Parathyroid adenoma (tissue), 2 donors: Measurements from ENCODE around the gene ISX.

Source experiments
- H2AFZ ChIP-seq: fragments of 300-600 bp; sonication (generic); one replicate; pipeline ENCODE4 v1.7.0; 2017; ENCODE audit warnings: antibody characterized with exemption, mild to moderate bottlenecking
- H3K27ac ChIP-seq: fragments of 300-600 bp; sonication (generic); one replicate; pipeline ENCODE4 v1.7.0; 2017
- H3K27me3 ChIP-seq: fragments of 300-600 bp; sonication (generic); one replicate; pipeline ENCODE4 v1.7.0; 2017; ENCODE audit warnings: low read length; ENCODE audit not compliant: control insufficient read depth, insufficient read depth
- H3K36me3 ChIP-seq: fragments of 300-600 bp; sonication (generic); one replicate; pipeline ENCODE4 v1.7.0; 2017; ENCODE audit warnings: low read length; ENCODE audit not compliant: control insufficient read depth, insufficient read depth
- H3K4me1 ChIP-seq: fragments of 300-600 bp; sonication (generic); one replicate; pipeline ENCODE4 v1.7.0; 2017; ENCODE audit warnings: control low read depth
- H3K4me2 ChIP-seq: fragments of 300-600 bp; sonication (generic); one replicate; pipeline ENCODE4 v1.7.0; 2017; ENCODE audit warnings: low read length
- H3K4me3 ChIP-seq: fragments of 300-600 bp; sonication (generic); one replicate; pipeline ENCODE4 v1.7.0; 2017; ENCODE audit warnings: low read depth, low read length
- H3K79me2 ChIP-seq: fragments of 300-600 bp; sonication (generic); one replicate; pipeline ENCODE4 v1.7.0; 2017; ENCODE audit warnings: control low read depth
- H3K9ac ChIP-seq: fragments of 300-600 bp; sonication (generic); one replicate; pipeline ENCODE4 v1.7.0; 2017; ENCODE audit warnings: mild to moderate bottlenecking
- H3K9me3 ChIP-seq: fragments of 300-600 bp; sonication (generic); one replicate; pipeline ENCODE4 v1.7.0; 2017; ENCODE audit warnings: low read length; ENCODE audit not compliant: control insufficient read depth
- CTCF ChIP-seq: fragments of 300-600 bp; sonication (generic); IDR thresholded peaks from one replicate; pipeline ENCODE4 v1.7.0; 2017; ENCODE audit warnings: antibody characterized with exemption, mild to moderate bottlenecking
- donor health status: primary hyperparathyroidism.

ISX gene

GRCh38 chr22:35109616-35110015, 43.7 kb downstream of the ISX start:
- TF ChIP-seq CTCF = no peak
- H3K4me2 ChIP-seq = no peak overlapping the region
- no peaks in the 10 kb centered on the region for H3K79me2 ChIP-seq

GRCh38 chr22:35111244-35111643, 45.3 kb downstream of the ISX start:
- Histone ChIP-seq H3K27ac (no peak overlapping the region), H3K36me3 (no peaks in the 10 kb centered on the region), H3K27me3 (no peaks in the 10 kb centered on the region), H2AFZ (no peak overlapping the region), H3K9ac (no peak overlapping the region), H3K4me2 (no peak overlapping the region), H3K4me3 (no peak overlapping the region), H3K9me3 (no peaks in the 10 kb centered on the region), H3K79me2 (no peaks in the 10 kb centered on the region), H3K4me1 (no peaks in the 10 kb centered on the region)
- TF ChIP-seq CTCF = no peak

More at GRCh38 chr22:35109616-35110015, 43.7 kb downstream of the ISX start:
- H3K4me1 ChIP-seq = no peaks in the 10 kb centered on the region
- no peak overlapping the region for H3K4me3 ChIP-seq
- no peaks in the 10 kb centered on the region for H3K9me3 ChIP-seq
- no peak overlapping the region for H3K27ac ChIP-seq
- H3K36me3 ChIP-seq = no peaks in the 10 kb centered on the region
- no peaks in the 10 kb centered on the region for H3K27me3 ChIP-seq
- no peak overlapping the region for H2AFZ ChIP-seq
- no peak overlapping the region for H3K9ac ChIP-seq

- no peak for TF ChIP-seq CTCF
- Histone ChIP-seq H3K9me3 (no peaks in the 10 kb centered on the region), H3K9ac (no peak overlapping the region), H3K36me3 (no peaks in the 10 kb centered on the region), H3K27ac (no peak overlapping the region), H3K4me3 (no peak overlapping the region), H3K4me2 (no peak overlapping the region), H3K27me3 (no peaks in the 10 kb centered on the region), H2AFZ (no peak overlapping the region), H3K4me1 (no peaks in the 10 kb centered on the region), H3K79me2 (no peaks in the 10 kb centered on the region)
These were observed 47.4 kb downstream of the ISX start for GRCh38 chr22:35113341-35113740.

GRCh38 chr22:35114131-35114980, 48.4 kb downstream of the ISX start:
- Histone ChIP-seq H3K4me3 (no peak overlapping the region), H3K27ac (no peak overlapping the region), H3K4me1 (no peaks in the 10 kb centered on the region), H2AFZ (no peak overlapping the region), H3K36me3 (no peaks in the 10 kb centered on the region), H3K9ac (no peak overlapping the region), H3K79me2 (no peaks in the 10 kb centered on the region), H3K4me2 (no peak overlapping the region), H3K27me3 (no peaks in the 10 kb centered on the region), H3K9me3 (no peaks in the 10 kb centered on the region)
- TF ChIP-seq CTCF = no peak

GRCh38 chr22:35115515-35115914, 49.6 kb downstream of the ISX start:
- no peak for TF ChIP-seq CTCF
- Histone ChIP-seq H3K36me3 (no peaks in the 10 kb centered on the region), H2AFZ (no peak overlapping the region), H3K27ac (no peak overlapping the region), H3K4me1 (no peaks in the 10 kb centered on the region), H3K4me2 (no peak overlapping the region), H3K9me3 (no peaks in the 10 kb centered on the region), H3K4me3 (no peak overlapping the region), H3K27me3 (no peaks in the 10 kb centered on the region), H3K79me2 (no peaks in the 10 kb centered on the region), H3K9ac (no peak overlapping the region)
